RPMI7951 (cell line): ENCODE results near the gene ME3. TPM values are rescaled to one million over a fixed set of nuclear protein-coding genes. Genes with fewer than 3 reads are reported as not detected.

Experiments used
- DNase-seq: peaks from one replicate; pipeline ENCODE4 v3.0.0-alpha.2; 2012; ENCODE audit warnings: low read depth
- total RNA-seq: library from RNA; depleted of rRNA; stranded (reverse); fragments of >200 nt; shearing (Covaris generic); gene quantifications from 2 replicates; pipeline ENCODE4 v1.2.3, GENCODE V29; 2014

The ME3 gene
- total RNA-seq, 1 experiment from 2014 or later: 5.5 TPM

GRCh38 chr11:86461892-86462291 is 210.5 kb downstream of the ME3 start:
- no peak for DNase-seq

GRCh38 chr11:86460461-86461385 is 211.7 kb downstream of the ME3 start:
- peak; percentile 73 for DNase-seq

GRCh38 chr11:86459682-86460460 is 212.5 kb downstream of the ME3 start:
- DNase-seq: peak; percentile 98

- peak; percentile 76 for DNase-seq
Observed at GRCh38 chr11:86459002-86459385, 213.4 kb downstream of the ME3 start.

DNA sequence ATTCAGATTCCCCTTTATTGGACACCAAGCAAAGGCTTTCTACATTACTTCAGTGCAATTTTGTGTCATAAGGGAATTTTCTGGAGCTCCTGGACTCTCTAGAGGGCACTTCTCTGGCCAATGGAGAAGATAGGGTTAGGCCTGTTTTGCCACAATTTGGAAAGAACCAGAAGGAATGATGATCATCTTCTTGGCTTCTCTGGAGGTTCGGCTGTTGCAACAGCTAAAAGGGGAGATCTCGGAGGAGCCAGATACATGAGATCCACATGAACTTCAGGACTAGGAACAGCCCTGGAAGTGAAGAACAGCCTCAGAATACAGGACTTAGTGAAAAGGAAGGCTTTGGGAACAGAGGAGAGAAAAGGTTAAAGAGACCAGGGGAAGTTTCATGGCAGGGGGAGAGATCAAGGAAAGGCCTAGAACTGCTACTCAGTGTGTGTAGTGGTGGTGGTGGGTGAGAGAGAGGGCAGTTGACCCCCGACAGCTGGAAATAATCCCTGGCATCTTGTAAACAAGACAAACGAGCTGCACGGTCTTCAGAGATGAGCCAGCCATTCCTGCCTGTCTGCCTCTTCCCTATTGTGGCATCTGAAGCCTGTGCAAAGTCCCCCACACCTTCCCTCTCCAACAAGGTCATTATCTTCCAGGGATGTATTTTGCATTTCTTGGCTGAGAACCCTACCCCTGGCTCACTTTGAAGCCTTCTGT is 214.0 kb downstream of the ME3 start:
- DNase-seq: no peak

GRCh38 chr11:86456075-86456939 is 216.1 kb downstream of the ME3 start:
- DNase-seq: peak; percentile 79

DNA sequence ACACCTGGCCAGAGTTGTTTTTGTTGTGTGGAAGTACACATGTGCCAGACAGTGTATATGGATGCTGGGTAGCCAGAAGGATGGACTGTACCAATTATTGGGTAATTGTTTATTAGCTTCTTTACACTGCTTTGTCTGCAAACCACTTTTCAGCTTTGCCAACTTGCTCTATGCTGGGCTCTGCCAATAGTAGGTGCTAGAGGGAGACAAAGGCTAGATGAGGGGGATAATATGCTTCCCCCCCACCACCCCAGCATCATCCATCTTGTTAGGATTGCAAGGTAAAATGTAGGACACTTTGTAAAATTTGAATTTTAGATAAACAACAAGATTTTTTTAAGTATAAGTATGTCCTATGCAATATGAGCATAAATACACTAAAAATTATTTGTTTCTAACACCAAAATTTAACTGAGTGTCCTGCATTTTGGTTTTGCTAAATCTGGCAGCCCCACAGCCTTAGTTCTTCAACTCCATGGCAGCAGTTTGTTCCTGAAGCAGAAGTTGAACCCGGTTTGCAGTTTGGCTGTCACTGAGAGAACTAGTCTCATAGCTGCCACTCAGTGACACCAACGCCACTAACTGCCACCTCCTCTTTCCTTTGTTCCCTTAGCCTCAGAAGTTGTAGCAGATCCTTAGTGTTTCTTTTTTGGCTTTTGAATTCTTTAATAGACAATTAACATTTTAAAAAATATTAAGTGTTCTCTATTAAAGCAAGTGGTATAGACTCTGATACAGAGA is 219.0 kb downstream of the ME3 start:
- DNase-seq: no peak

GRCh38 chr11:86449993-86450629 is 222.3 kb downstream of the ME3 start:
- DNase-seq: peak; percentile 70

DNA sequence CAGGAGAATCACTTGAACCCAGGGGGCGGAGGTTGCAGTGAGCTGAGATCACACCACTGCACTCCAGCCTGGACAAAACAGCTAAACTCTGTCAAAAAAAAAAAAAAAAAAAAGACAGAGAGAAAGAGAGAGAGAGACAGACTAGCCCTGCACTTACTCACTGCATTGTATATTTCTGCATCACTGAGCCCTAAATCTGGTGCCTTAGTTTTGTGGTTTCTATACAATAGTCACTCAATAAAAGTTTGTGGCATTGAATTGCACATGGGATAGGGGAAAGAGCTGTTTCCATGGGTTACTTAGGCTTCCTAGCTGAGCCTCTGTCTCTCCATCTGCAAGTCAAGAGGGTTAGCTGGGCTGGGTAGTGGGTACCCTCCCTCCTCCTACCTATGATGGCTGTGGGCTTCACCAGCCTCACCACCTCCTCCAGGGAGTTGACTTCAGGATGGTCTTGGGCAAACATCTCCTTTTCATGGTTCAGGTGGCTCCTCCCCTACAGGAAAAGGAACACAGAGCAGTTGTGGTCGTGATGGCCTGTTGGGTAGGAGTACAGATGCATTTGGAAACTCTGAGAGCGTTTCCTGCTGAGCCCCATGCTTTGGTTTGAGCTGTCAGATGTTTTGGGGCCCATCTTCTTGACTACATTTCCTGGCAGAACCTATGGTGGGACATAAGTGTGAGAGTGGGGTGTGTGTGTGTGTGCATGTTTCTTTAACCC is 224.5 kb downstream of the ME3 start:
- DNase-seq: no peak

GRCh38 chr11:86446924-86447285 is 225.5 kb downstream of the ME3 start:
- DNase-seq: no peak

GRCh38 chr11:86446163-86446923 is 226.1 kb downstream of the ME3 start:
- DNase-seq: no peak

- no peak for DNase-seq
Observed at GRCh38 chr11:86444981-86445380, 227.4 kb downstream of the ME3 start.

DNA sequence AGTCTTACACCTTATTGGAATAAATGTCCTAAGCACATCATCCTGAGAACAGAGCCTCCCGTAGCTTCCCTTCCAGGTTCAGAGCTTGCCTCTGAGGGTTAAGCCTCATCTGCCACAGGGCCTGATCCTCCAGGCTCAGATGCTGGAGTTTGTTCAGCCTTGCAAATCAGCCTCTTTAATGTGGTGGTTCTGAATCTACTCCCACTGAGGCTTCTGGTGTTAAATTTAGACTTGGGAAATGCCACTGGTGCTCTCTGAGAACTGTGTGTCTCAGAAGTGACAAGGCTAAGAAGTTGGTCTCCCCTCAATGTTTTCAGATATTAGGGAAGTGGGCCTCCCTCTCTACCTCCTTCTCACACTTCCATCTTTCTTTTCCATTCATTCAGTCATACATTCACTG is 229.0 kb downstream of the ME3 start:
- DNase-seq: no peak

DNA sequence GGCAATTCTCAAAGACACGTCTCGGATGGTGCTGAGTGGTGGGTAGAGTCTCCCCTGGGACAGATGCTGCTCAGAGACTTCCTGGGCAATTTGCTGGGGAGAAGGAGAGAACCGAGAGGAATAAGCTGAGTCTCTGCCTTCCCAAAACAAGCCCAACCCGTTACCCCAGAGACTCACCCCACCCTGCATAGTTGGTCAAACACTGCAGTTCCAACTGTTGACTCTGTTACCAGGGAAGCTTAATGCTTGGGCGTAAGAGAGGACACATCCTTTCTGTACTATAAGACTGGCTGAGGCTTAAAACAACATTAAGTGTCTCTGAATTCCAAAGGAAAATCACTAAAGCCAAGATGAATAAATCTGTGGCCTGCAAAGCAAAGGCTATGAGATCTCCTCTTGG is 229.6 kb downstream of the ME3 start:
- DNase-seq: no peak

- peak; percentile 62 for DNase-seq
Observed at GRCh38 chr11:86442420-86442819, 230.0 kb downstream of the ME3 start.

DNA sequence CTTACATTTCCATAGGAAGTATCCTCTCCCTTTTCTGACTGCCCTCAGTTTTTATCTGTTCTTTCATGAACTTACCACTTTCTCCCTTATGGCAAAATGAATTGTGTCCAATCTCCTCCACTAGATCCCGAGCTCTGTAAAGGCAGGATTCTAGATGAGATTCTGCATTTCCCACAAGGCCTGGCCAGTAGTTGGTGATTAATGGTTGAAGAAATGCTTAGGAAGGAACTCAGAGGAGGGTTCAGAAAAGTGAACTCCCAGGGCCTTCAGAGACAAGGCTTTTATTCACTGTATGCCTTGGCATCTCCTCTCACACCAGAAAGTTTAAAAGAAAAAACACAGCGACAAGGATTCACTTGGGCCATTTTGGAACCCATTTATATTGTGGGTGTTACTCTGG is 231.6 kb downstream of the ME3 start:
- DNase-seq: no peak

GRCh38 chr11:86440305-86440716 is 232.1 kb downstream of the ME3 start:
- no peak for DNase-seq

GRCh38 chr11:86438685-86439084 is 233.7 kb downstream of the ME3 start:
- DNase-seq: peak; percentile 44

DNA sequence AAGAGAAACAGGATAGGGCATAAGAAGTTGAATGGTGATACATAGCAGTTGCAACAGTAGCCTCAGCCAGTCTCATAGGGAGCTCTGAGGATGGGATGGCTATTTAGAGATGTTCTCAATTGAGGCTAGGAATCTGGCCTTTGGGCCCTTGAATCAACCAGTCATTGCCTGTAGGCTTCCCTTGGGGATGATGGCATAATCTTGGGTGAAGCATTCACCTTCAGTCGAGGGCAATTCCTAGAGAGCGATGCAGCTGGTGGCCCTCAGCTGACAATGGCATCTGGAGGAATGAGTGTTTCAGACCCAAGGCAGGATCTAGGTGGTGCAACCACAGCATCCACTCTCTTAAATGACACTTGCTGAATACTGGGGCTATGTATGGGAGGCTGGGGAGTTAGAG is 236.7 kb downstream of the ME3 start:
- DNase-seq: no peak
